Bronchial epithelial cell (primary cell): ENCODE results near the gene DUSP22. TPM values are rescaled to one million over a fixed set of nuclear protein-coding genes. Genes with fewer than 3 reads are reported as not detected.

ENCODE experiments used
- DNase-seq: peaks from one replicate; pipeline ENCODE4 v3.0.0-alpha.2; 2010; ENCODE audit warnings: low read depth
- FAIRE-seq: peaks from 2 replicates; lab custom pipeline; 2011; peaks lifted over from hg19 to GRCh38; lab: Jason Lieb, UNC
- H3K27me3 ChIP-seq: 2 replicates; pipeline ENCODE4 v1.5.1; 2011; ENCODE audit warnings: low read length; ENCODE audit not compliant: control insufficient read depth, insufficient read depth
- H3K36me3 ChIP-seq: 2 replicates; pipeline ENCODE4 v1.5.1; 2011; ENCODE audit warnings: low read length; ENCODE audit not compliant: control insufficient read depth, insufficient read depth
- H3K4me3 ChIP-seq: 2 replicates; pipeline ENCODE4 v1.5.1; 2011; ENCODE audit warnings: mild to moderate bottlenecking, low read depth, low read length, control low read depth
- CTCF ChIP-seq: IDR thresholded peaks from 2 replicates; pipeline ENCODE4 v1.5.1; 2011; ENCODE audit warnings: mild to moderate bottlenecking, moderate library complexity, low read length, control low read depth, inconsistent platforms; ENCODE audit not compliant: insufficient read depth, severe bottlenecking
- total RNA-seq: library from RNA; depleted of rRNA; stranded (reverse); fragments of >200 nt; gene quantifications from 2 replicates; pipeline ENCODE4 v1.2.1, GENCODE V29; 2014

Gene DUSP22
- total RNA-seq, 1 donor from 2014 or later: 33.7 TPM

- TF ChIP-seq CTCF: no peak
- H3K27me3 ChIP-seq: peaks cover 14% of the 10 kb centered on the region
- H3K4me3 ChIP-seq: no peak overlapping the region
- no peak for DNase-seq
- H3K36me3 ChIP-seq: no peaks in the 10 kb centered on the region
- no peak for FAIRE-seq
Measured at GRCh38 chr6:383856-384255, 91.6 kb downstream of the DUSP22 start.

GRCh38 chr6:384898-385297 is 92.6 kb downstream of the DUSP22 start:
- Histone ChIP-seq H3K36me3 (no peaks in the 10 kb centered on the region), H3K27me3 (peaks cover 21% of the 10 kb centered on the region), H3K4me3 (no peak overlapping the region)
- no peak for FAIRE-seq
- DNase-seq: no peak
- no peak for TF ChIP-seq CTCF

GRCh38 chr6:385614-386013 is 93.3 kb downstream of the DUSP22 start:
- peak; percentile 82 for FAIRE-seq
- no peak for TF ChIP-seq CTCF
- H3K27me3 ChIP-seq: peaks cover 23% of the 10 kb centered on the region
- H3K4me3 ChIP-seq: no peak overlapping the region
- no peak for DNase-seq
- no peaks in the 10 kb centered on the region for H3K36me3 ChIP-seq

GRCh38 chr6:386688-387266 is 94.5 kb downstream of the DUSP22 start:
- peaks cover 31% of the 10 kb centered on the region for H3K27me3 ChIP-seq
- no peak for DNase-seq

GRCh38 chr6:387293-387741 is 95.0 kb downstream of the DUSP22 start:
- H3K36me3 ChIP-seq: no peaks in the 10 kb centered on the region
- no peak for TF ChIP-seq CTCF
- peaks cover 35% of the 10 kb centered on the region for H3K27me3 ChIP-seq
- FAIRE-seq (peak; percentile 60), DNase-seq (no peak)
- no peak overlapping the region for H3K4me3 ChIP-seq

More at GRCh38 chr6:386688-387266, 94.5 kb downstream of the DUSP22 start:
- TF ChIP-seq CTCF: no peak
- FAIRE-seq: no peak
- Histone ChIP-seq H3K4me3 (no peak overlapping the region), H3K36me3 (no peaks in the 10 kb centered on the region)
